GM12891 (cell line): ENCODE data around the gene C12orf54.

Experiments
- PAX5 ChIP-seq: IDR thresholded peaks from 2 replicates; pipeline ENCODE4 v1.6.1; 2011; ENCODE audit warnings: low read length, moderate library complexity, mild to moderate bottlenecking; ENCODE audit not compliant: insufficient read depth, severe bottlenecking
- POLR2A ChIP-seq: IDR thresholded peaks from 2 replicates; pipeline ENCODE4 v1.6.1; 2011; ENCODE audit warnings: low read depth, low read length, control low read depth
- POLR2AphosphoS5 ChIP-seq: IDR thresholded peaks from 2 replicates; pipeline ENCODE4 v1.6.1; 2011; ENCODE audit warnings: low read depth, low read length, control low read depth
- SPI1 ChIP-seq: IDR thresholded peaks from 2 replicates; pipeline ENCODE4 v1.6.1; 2011; ENCODE audit warnings: low read depth, low read length, control low read depth
- TAF1 ChIP-seq: IDR thresholded peaks from 2 replicates; pipeline ENCODE4 v1.6.1; 2011; ENCODE audit warnings: low read depth, low read length, control low read depth

- TF ChIP-seq POLR2A (no peak), TAF1 (no peak), SPI1 (no peak), POLR2AphosphoS5 (no peak), PAX5 (no peak)
These were observed 41.2 kb upstream of the C12orf54 start for GRCh38 chr12:48441069-48441468.
